B cell (primary cell): ENCODE measurements around the gene ZFX.

ENCODE experiments used
- CTCF ChIP-seq: fragments of 200-600 bp; IDR thresholded peaks from one replicate; pipeline ENCODE4 v1.8.0; 2022; ENCODE audit warnings: antibody characterized with exemption, mild to moderate bottlenecking
- EZH2 ChIP-seq: IDR thresholded peaks from 2 replicates; pipeline ENCODE4 v1.6.1; 2012; ENCODE audit warnings: borderline replicate concordance, low read depth, mild to moderate bottlenecking, moderate library complexity, low read length; ENCODE audit not compliant: insufficient read depth, poor library complexity, severe bottlenecking

- TF ChIP-seq CTCF (no peak), EZH2 (no peak)
Measured at GRCh38 chrX:24196509-24196908, 47.0 kb downstream of the ZFX start.
